Measurements from ENCODE around the gene DOCK4. TPM values are rescaled to one million over a fixed set of nuclear protein-coding genes. Genes with fewer than 3 reads are reported as not detected.

The DOCK4 gene
- total RNA-seq, 4 donors from 2014 or later = 12.7 to 28.4 (median 19.5) TPM

DNA sequence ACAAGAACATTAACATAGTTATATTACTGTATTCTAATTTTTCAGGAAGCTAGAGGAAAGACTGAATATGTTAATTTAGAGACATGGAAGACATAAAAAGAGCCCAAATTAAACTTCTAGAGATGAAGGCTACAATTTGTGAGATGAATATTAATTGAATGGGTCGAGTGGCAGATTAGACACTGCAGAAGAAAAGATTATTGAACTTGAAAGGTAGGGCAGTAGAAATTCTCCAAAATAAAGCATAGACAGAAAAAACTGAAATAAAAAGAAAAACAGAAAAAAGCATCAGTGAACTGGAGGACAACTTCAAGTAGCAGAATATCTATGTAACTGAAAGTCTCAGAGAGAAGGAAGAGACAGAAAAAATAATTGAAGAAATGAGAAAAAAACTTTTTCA is 369.6 kb downstream of the DOCK4 start:
- no peak for DNase-seq
- TF ChIP-seq POLR2A (IDR thresholded peaks at IDR 0.05) (no peak), EP300 (IDR thresholded peaks at IDR 0.05; ENCODE audit: low read depth) (no peak), POLR2AphosphoS5 (IDR thresholded peaks at IDR 0.05) (no peak)
- TF ChIP-seq, protein P1, sequence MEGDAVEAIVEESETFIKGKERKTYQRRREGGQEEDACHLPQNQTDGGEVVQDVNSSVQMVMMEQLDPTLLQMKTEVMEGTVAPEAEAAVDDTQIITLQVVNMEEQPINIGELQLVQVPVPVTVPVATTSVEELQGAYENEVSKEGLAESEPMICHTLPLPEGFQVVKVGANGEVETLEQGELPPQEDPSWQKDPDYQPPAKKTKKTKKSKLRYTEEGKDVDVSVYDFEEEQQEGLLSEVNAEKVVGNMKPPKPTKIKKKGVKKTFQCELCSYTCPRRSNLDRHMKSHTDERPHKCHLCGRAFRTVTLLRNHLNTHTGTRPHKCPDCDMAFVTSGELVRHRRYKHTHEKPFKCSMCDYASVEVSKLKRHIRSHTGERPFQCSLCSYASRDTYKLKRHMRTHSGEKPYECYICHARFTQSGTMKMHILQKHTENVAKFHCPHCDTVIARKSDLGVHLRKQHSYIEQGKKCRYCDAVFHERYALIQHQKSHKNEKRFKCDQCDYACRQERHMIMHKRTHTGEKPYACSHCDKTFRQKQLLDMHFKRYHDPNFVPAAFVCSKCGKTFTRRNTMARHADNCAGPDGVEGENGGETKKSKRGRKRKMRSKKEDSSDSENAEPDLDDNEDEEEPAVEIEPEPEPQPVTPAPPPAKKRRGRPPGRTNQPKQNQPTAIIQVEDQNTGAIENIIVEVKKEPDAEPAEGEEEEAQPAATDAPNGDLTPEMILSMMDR (IDR thresholded peaks at IDR 0.05) = no peak
- intact Hi-C loops (cut with DNase I; ENCODE audit: low total_unique reads) = no loop called here
- Histone ChIP-seq H3K9me3 (no peaks in the 10 kb centered on the region), H3K4me1 (peaks cover 0 to 6% (median 3%) of the 10 kb centered on the region in 4 donors), H3K36me3 (no peaks in the 10 kb centered on the region), H3K4me3 (no peak overlapping the region), H3K27me3 (no peaks in the 10 kb centered on the region), H3K27ac (no peak overlapping the region)
- 77 to 83% methylated on average over 1 of the region's 1 CpG for WGBS, 2 donors (ENCODE audit: low coverage in 1 of 2)
- in situ Hi-C loops (cut with MboI; ENCODE audit: low pct_ligation_motif_present in 1 of 4, low pct_unique_long_range_greater_than_20kb in 1 of 4, low sequenced_read_pairs in 3 of 4) = no loop called here

DNA sequence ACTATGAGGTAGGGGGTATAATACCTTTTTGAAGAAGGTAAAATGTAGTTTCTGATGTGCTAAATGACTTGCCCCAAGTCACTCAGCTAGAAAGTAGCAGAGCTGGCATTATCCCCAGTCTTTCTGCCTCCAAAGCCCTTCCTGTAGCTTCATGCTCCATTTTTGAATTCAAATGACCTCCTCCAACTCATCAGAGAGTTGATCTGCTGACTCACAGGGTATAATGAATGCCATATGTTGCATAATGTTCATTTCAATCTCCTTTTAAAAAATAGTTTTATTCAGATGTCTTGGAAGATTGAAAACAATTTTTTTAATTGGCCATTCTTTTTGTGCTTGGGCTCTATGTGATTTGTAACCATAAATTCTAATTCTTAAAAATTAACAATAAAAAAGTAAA is 371.1 kb downstream of the DOCK4 start:
- Histone ChIP-seq H3K27ac (no peak overlapping the region), H3K27me3 (no peaks in the 10 kb centered on the region), H3K4me1 (no peaks in the 10 kb centered on the region), H3K9me3 (no peaks in the 10 kb centered on the region), H3K4me3 (no peak overlapping the region), H3K36me3 (no peaks in the 10 kb centered on the region)
- intact Hi-C loops (cut with DNase I; ENCODE audit: low total_unique reads) (no loop called here), in situ Hi-C loops (cut with MboI; ENCODE audit: low pct_ligation_motif_present in 1 of 4, low pct_unique_long_range_greater_than_20kb in 1 of 4, low sequenced_read_pairs in 3 of 4) (no loop called here)
- DNase-seq = no peak
- TF ChIP-seq, protein P1 (IDR thresholded peaks at IDR 0.05) = no peak
- TF ChIP-seq POLR2A (IDR thresholded peaks at IDR 0.05) (no peak), POLR2AphosphoS5 (IDR thresholded peaks at IDR 0.05) (no peak), EP300 (IDR thresholded peaks at IDR 0.05; ENCODE audit: low read depth) (no peak)

DNA sequence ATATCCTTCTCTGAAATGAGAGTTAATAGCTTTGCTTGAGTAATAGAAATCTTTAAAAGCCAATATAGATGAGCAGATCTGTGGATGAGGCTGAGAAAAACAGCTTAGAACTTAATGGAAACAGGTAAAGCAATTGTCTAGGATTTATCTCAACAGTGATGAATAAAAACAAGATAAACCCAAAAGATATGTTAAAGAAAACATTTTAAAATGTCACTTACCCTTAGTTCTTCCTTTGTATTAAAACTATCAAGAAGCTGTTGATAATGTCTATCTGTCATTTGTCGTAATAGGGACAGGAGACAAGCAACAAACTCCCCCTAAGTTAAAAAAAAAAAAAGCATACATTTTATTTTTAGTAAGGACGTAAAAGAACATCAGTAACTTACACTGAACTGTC is 371.8 kb downstream of the DOCK4 start:
- H3K27ac ChIP-seq = no peak overlapping the region
- TF ChIP-seq EP300 (IDR thresholded peaks at IDR 0.05; ENCODE audit: low read depth) = no peak
- TF ChIP-seq, protein P1 (IDR thresholded peaks at IDR 0.05) = no peak
- no peak for TF ChIP-seq POLR2A (IDR thresholded peaks at IDR 0.05)
- no peak for TF ChIP-seq POLR2AphosphoS5 (IDR thresholded peaks at IDR 0.05)
- 86 to 91% methylated on average over 2 of the region's 2 CpGs for WGBS, 2 donors (ENCODE audit: low coverage in 1 of 2)
- no peaks in the 10 kb centered on the region for H3K36me3 ChIP-seq
- H3K4me1 ChIP-seq = no peaks in the 10 kb centered on the region
- intact Hi-C loops (cut with DNase I; ENCODE audit: low total_unique reads) = no loop called here
- H3K27me3 ChIP-seq = no peaks in the 10 kb centered on the region
- H3K4me3 ChIP-seq = no peak overlapping the region
- H3K9me3 ChIP-seq = no peaks in the 10 kb centered on the region
- in situ Hi-C loops (cut with MboI; ENCODE audit: low pct_ligation_motif_present in 1 of 4, low pct_unique_long_range_greater_than_20kb in 1 of 4, low sequenced_read_pairs in 3 of 4) = no loop called here
- no peak for DNase-seq

DNA sequence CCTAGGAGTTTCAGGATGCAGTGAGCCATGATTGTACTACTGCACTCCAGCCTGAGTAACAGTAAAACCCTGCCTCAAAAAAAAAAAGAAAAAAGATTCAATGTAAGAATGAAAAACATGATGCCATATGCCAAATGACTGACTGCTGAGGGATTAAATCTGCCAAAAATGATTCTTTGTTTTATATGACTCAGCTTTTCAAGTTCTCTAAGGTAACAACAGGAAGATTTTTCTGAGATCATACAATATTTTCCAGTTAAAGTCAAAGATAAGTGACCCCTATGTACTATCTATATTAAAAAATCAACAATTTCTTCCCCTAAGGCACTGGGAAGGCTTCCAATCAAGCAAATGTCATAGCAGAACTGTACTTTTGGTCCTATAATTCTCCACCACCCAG is 372.7 kb downstream of the DOCK4 start:
- Histone ChIP-seq H3K27me3 (no peaks in the 10 kb centered on the region), H3K27ac (no peak overlapping the region), H3K4me1 (no peaks in the 10 kb centered on the region), H3K36me3 (no peaks in the 10 kb centered on the region), H3K9me3 (no peaks in the 10 kb centered on the region), H3K4me3 (no peak overlapping the region)
- in situ Hi-C loops (cut with MboI; ENCODE audit: low pct_ligation_motif_present in 1 of 4, low pct_unique_long_range_greater_than_20kb in 1 of 4, low sequenced_read_pairs in 3 of 4) (no loop called here), intact Hi-C loops (cut with DNase I; ENCODE audit: low total_unique reads) (no loop called here)
- no peak for DNase-seq
- TF ChIP-seq EP300 (IDR thresholded peaks at IDR 0.05; ENCODE audit: low read depth) (no peak), POLR2AphosphoS5 (IDR thresholded peaks at IDR 0.05) (no peak), POLR2A (IDR thresholded peaks at IDR 0.05) (no peak)
- TF ChIP-seq, protein P1 (IDR thresholded peaks at IDR 0.05) = no peak
